Subcutaneous preadipocyte (primary cell): ENCODE measurements around the gene ARHGAP22. TPM values are rescaled to one million over a fixed set of nuclear protein-coding genes. Genes with fewer than 3 reads are reported as not detected.

Source experiments
- small RNA-seq: library from RNA; depleted of rRNA; stranded (forward); fragments of <200 nt; gene quantifications from one replicate; pipeline ENCODE3, GENCODE V24; 2012
- total RNA-seq: library from RNA; depleted of rRNA; stranded (reverse); fragments of >200 nt; gene quantifications from 2 replicates; pipeline ENCODE4 v1.2.3, GENCODE V29; 2012

Gene ARHGAP22, protein sequence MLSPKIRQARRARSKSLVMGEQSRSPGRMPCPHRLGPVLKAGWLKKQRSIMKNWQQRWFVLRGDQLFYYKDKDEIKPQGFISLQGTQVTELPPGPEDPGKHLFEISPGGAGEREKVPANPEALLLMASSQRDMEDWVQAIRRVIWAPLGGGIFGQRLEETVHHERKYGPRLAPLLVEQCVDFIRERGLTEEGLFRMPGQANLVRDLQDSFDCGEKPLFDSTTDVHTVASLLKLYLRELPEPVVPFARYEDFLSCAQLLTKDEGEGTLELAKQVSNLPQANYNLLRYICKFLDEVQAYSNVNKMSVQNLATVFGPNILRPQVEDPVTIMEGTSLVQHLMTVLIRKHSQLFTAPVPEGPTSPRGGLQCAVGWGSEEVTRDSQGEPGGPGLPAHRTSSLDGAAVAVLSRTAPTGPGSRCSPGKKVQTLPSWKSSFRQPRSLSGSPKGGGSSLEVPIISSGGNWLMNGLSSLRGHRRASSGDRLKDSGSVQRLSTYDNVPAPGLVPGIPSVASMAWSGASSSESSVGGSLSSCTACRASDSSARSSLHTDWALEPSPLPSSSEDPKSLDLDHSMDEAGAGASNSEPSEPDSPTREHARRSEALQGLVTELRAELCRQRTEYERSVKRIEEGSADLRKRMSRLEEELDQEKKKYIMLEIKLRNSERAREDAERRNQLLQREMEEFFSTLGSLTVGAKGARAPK
- 76.1 and 87.6 TPM in 2 replicates for total RNA-seq

DNA sequence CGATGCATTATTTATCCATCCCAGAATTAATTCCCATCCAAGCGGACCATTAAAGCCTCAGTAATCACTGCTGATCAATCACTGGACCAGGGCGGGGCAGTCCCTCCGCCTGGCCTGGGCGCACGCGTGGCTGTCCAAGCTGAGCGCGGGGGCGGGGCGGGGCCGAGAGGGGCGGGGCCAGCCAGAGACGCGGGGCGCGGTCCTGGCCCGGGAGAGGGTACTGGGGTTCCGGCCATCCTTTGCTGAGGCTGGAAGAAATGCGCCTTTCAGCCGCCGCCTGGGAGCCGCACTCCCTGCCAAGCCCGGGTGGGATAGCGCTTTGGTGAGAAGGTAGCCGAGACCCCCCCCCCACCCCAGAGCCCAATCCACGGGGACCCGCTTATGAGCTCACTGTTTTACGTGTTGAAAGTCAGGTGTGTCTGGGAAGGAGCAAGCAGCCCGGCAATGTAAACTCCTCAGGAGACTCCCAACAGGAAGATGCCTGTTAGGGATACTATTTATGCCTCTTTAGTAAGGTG is at the start of gene ARHGAP22:
TSS of gene ARHGAP22 (minus strand) at position 83 of the 518 bp plus-strand sequence. CDS start 277 bp downstream, outside the sequence.

Small RNA genes lying within 50 kb of the gene (small RNA-seq; reads per million reads assigned to genes)
- gene AC016397.1 = not detected

Other genes starting within 250 kb of the ARHGAP22 start
- gene WDFY4, start 79.8 kb upstream of the ARHGAP22 start, total RNA-seq = not detected in 2 replicates